Astrocyte (in vitro differentiated cells and primary cell): Measurements from ENCODE around the gene CDC14B.

Experiments
- CTCF ChIP-seq: IDR thresholded peaks from 2 replicates; pipeline ENCODE4 v1.5.1; 2011; ENCODE audit warnings: low read depth, mild to moderate bottlenecking, inconsistent platforms, low read length, moderate library complexity; ENCODE audit not compliant: insufficient read depth
- EZH2 ChIP-seq: IDR thresholded peaks from 2 replicates; pipeline ENCODE4 v1.6.1; 2012; ENCODE audit warnings: mild to moderate bottlenecking, low read length, inconsistent platforms; ENCODE audit not compliant: insufficient read depth

- no peak for TF ChIP-seq CTCF
- TF ChIP-seq EZH2 = no peak
Observed at GRCh38 chr9:96487029-96487396, 132.6 kb downstream of the CDC14B start.
